Measurements from ENCODE around the gene LINC01488.

The LINC01488 gene

DNA sequence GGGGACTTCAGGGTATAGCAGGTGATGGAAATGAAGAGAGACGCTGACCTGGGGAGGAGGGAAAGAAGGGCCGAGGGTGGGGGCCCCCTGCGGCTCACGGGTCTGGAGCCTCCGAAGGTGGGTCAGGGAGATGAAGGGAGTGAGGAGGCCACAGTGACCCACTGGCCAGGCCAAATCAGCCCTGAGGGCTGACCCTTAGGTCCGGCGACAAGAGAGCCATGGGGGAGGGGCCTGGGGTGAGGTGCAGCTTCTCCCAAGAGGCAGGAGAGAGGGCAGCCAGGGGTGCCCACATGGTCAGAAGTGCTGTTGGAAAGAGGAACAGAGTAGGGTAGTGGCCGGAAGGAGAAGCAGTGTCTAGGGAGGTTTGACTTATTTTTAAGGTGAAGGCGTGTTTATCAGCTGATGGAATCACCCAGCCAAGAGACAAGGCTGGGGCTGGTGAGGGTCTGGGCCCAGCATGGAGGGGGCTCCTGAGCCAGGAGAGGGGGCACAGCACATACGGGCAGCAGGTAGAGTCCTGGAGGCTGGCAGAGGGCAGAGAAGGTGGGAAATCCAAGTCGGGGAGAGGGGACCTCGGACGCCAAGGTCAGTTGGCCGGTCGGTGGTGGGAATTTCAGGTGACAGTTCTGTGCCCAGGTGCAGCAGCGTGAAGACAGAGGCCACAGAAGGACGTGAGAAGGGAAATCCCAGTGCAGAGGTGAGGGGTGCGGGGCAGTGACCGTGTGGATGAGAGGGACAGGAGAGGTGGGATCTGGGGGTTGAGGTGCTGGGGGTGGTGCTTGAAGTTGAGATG lies 49.0 kb downstream of the LINC01488 start:
- DNase-seq (ENCODE audit: low spot score) = no peak

- no peak for DNase-seq (ENCODE audit: low spot score)
Measured at GRCh38 chr11:69531071-69531716, 49.7 kb downstream of the LINC01488 start.

GRCh38 chr11:69531717-69532088 lies 50.2 kb downstream of the LINC01488 start:
- no peak for DNase-seq (ENCODE audit: low spot score)

- DNase-seq (ENCODE audit: low spot score) = no peak
Measured at GRCh38 chr11:69533296-69534165, 52.1 kb downstream of the LINC01488 start.

- no peak for DNase-seq (ENCODE audit: low spot score)
Measured at GRCh38 chr11:69534166-69534530, 52.7 kb downstream of the LINC01488 start.

- no peak for DNase-seq (ENCODE audit: low spot score)
Measured at GRCh38 chr11:69535908-69536307, 54.4 kb downstream of the LINC01488 start.

DNA sequence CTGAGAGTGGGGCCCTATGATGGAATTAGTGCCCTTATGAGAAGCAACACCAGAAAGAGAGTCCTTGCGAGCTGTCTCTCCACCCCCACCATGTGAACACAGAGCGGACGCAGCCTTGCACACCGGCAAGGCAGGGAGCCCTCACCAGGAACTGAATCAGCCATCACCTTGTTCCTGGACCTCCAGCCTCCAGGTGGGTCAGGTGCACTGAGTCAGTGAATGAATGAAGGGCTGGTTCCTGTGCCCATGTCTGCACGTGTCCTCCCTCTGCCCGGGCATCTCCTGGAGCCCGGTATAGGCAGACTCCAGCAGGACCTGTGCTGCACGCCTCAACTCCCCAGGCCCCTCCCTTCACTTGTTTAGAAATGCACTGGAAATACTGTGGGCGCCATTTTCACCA lies 54.9 kb downstream of the LINC01488 start:
- DNase-seq (ENCODE audit: low spot score) = no peak

DNA sequence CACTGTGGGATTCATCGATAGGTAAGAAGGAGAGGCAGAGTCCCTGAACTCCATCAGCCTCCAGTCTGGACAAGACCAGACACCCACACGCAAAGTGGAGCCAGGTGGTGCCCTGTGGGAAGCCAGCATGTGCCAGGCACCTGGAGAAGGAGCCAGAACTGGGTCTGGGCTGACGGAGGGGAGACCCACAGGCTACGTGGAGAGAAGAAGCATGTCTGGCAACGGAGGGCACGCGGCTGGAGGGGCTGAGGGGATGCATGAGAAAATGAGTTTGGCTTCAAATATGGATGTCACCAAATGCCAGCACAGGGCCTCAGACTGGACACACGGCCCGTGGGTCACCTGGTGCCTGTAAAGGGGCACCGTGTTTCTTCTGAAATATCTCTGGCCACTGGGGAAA lies 55.7 kb downstream of the LINC01488 start:
- DNase-seq (ENCODE audit: low spot score) = no peak

- no peak for DNase-seq (ENCODE audit: low spot score)
Measured at GRCh38 chr11:69537855-69538640, 56.6 kb downstream of the LINC01488 start.

GRCh38 chr11:69538854-69539253 lies 57.4 kb downstream of the LINC01488 start:
- DNase-seq (ENCODE audit: low spot score) = no peak

- peak; percentile 28 for DNase-seq (ENCODE audit: low spot score)
Measured at GRCh38 chr11:69539416-69540117, 58.1 kb downstream of the LINC01488 start.

- peak; percentile 51 for DNase-seq (ENCODE audit: low spot score)
Measured at GRCh38 chr11:69540118-69541000, 58.9 kb downstream of the LINC01488 start.

- no peak for DNase-seq (ENCODE audit: low spot score)
Measured at GRCh38 chr11:69541001-69541285, 59.5 kb downstream of the LINC01488 start.

- no peak for DNase-seq (ENCODE audit: low spot score)
Measured at GRCh38 chr11:69541501-69542313, 60.2 kb downstream of the LINC01488 start.

DNA sequence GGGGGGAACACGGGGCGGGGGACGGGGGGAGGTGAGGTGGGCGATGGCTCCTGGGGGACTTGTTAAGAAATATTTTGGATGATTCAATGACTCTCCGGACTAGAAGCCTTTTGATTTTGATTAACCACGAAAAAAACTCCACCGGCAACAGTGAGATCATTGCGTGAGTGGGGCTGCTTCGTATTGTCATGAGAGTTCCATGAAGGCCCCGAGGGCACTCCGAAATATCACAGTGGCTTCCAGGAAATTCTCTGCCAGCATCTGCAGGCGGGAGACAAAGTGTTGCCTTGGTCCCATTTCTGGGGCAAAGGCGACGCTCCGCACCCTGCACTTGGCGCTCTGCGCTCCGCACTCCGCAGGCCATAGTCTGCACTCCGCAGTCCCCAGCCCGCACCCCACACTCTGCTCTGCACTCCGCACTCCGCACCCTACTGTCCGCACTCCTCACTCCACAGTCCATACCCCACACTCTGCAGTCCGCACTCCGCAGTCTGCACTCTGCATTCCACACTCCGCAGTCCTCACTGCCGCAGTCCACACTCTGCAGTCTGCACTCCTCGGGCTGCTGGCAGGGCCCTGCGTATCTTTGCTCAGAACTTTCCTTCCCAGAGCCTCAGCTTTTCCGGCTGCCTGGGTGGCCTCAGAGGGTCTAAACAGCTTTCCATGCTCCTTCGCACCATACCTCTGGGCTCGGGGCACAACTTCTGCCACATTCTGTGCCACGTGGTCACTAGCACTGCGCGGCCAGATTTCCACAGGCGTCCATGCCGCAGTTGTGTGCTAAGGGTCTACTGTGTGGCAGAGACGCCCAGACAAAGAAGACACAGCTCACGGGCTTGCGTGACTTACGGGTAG lies 61.1 kb downstream of the LINC01488 start:
- no peak for DNase-seq (ENCODE audit: low spot score)
